SK-N-SH (cell line): ENCODE measurements around the gene MAP7D3. TPM values are rescaled to one million over a fixed set of nuclear protein-coding genes. Genes with fewer than 3 reads are reported as not detected.

ENCODE experiments used
- CTCF ChIA-PET: fragments of 300-600, 350-600 bp; formaldehyde crosslinking; extraction: SDS; loops from one replicate; lab custom pipeline; 2021; lab: Yijun Ruan, JAX
- POLR2A ChIA-PET: fragments of 350-600 bp; sonication (Branson Sonifier 250); formaldehyde crosslinking; extraction: SDS; loops from one replicate; lab custom pipeline; 2020; ENCODE audit warnings: antibody characterized with exemption, inconsistent platforms; lab: Yijun Ruan, JAX
- DNase-seq: peaks from one replicate; pipeline ENCODE4 v3.0.0; 2012
- H2AFZ ChIP-seq: fragments of 200-600 bp; sonication (generic); 2 replicates; pipeline ENCODE4 v1.8.1; 2016; ENCODE audit warnings: antibody characterized with exemption, mild to moderate bottlenecking, low read depth
- H3F3A ChIP-seq: fragments of 200-600 bp; sonication (generic); replicated peaks from 2 replicates; pipeline ENCODE3; 2016; ENCODE audit warnings: antibody characterized with exemption, mild to moderate bottlenecking; ENCODE audit not compliant: insufficient read depth
- H3K27ac ChIP-seq, 2 experiments: fragments of 200-500 bp in 1 of 2; fragments of 200-600 bp in 1 of 2; sonication (Bioruptor generic) in 1 of 2; sonication (generic), shearing (Covaris generic) in 1 of 2; 2 replicates each; pipeline versions ENCODE4 v1.5.1 to v1.6.1; 2014 to 2016; ENCODE audit warnings: low read depth in 2 of 2, inconsistent platforms in 1 of 2, low read length in 1 of 2, mild to moderate bottlenecking in 1 of 2, mixed read lengths in 1 of 2
- H3K27me3 ChIP-seq: fragments of 200-600 bp; sonication (generic), shearing (Covaris generic); 2 replicates; pipeline ENCODE4 v1.6.1; 2016; ENCODE audit warnings: mixed run types; ENCODE audit not compliant: insufficient read depth
- H3K36me3 ChIP-seq, 2 experiments: fragments of 200-500 bp in 1 of 2; fragments of 200-600 bp in 1 of 2; sonication (Bioruptor generic) in 1 of 2; sonication (generic) in 1 of 2; replicated peaks in 1 of 2; 2 replicates each; pipeline versions ENCODE3 to v1.5.1; 2014 to 2016; ENCODE audit warnings: low read length in 1 of 2, mild to moderate bottlenecking in 1 of 2; ENCODE audit not compliant: insufficient read depth in 2 of 2, control insufficient read depth in 1 of 2
- H3K4me1 ChIP-seq, 2 experiments: fragments of 200-500 bp in 1 of 2; fragments of 200-600 bp in 1 of 2; sonication (Bioruptor generic) in 1 of 2; sonication (generic), shearing (Covaris generic) in 1 of 2; 2 replicates each; pipeline versions ENCODE4 v1.5.1 to v1.6.1; 2014 to 2016; ENCODE audit warnings: low read depth in 1 of 2, low read length in 1 of 2, mixed run types in 1 of 2; ENCODE audit not compliant: insufficient read depth in 2 of 2, control insufficient read depth in 1 of 2
- H3K4me2 ChIP-seq: fragments of 200-600 bp; sonication (generic), shearing (Covaris generic); 2 replicates; pipeline ENCODE4 v1.6.1; 2017; ENCODE audit warnings: mixed run types
- H3K4me3 ChIP-seq, 2 experiments: fragments of 200-500 bp in 1 of 2; fragments of 200-600 bp in 1 of 2; sonication (Bioruptor generic) in 1 of 2; sonication (generic), shearing (Covaris generic) in 1 of 2; 2 replicates each; pipeline versions ENCODE4 v1.5.1 to v1.8.1; 2014 to 2016; ENCODE audit warnings: low read depth in 2 of 2, inconsistent platforms in 1 of 2, low read length in 1 of 2, mild to moderate bottlenecking in 1 of 2, mixed read lengths in 1 of 2, moderate library complexity in 1 of 2
- H3K79me2 ChIP-seq: fragments of 200-600 bp; sonication (generic); 2 replicates; pipeline ENCODE4 v1.8.1; 2017; ENCODE audit warnings: mild to moderate bottlenecking; ENCODE audit not compliant: insufficient read depth
- H3K9ac ChIP-seq: fragments of 200-600 bp; sonication (generic); 2 replicates; pipeline ENCODE4 v1.6.1; 2017; ENCODE audit warnings: mixed run types
- H3K9me2 ChIP-seq: fragments of 200-600 bp; sonication (generic); 2 replicates; pipeline ENCODE4 v1.6.1; 2017; ENCODE audit warnings: mixed run types
- H3K9me3 ChIP-seq: fragments of 200-600 bp; sonication (generic); 2 replicates; pipeline ENCODE4 v1.6.1; 2017; ENCODE audit warnings: mixed run types, mild to moderate bottlenecking, moderate library complexity
- H4K20me1 ChIP-seq: fragments of 200-600 bp; sonication (generic); 2 replicates; pipeline ENCODE4 v1.6.1; 2017; ENCODE audit warnings: mild to moderate bottlenecking, mixed run types; ENCODE audit not compliant: insufficient read depth
- CHD2 ChIP-seq: fragments of 150-350 bp; IDR thresholded peaks from 2 replicates; pipeline ENCODE4 v1.6.1; 2018; ENCODE audit warnings: low read length; ENCODE audit not compliant: partially characterized antibody
- CTCF ChIP-seq: fragments of 200-600 bp; sonication (generic); IDR thresholded peaks from 2 replicates; pipeline ENCODE4 v1.6.1; 2017; ENCODE audit warnings: antibody characterized with exemption, mild to moderate bottlenecking, moderate library complexity
- ELF1 ChIP-seq: IDR thresholded peaks from 2 replicates; pipeline ENCODE4 v1.4.0; 2012
- EP300 ChIP-seq, 2 experiments: IDR thresholded peaks; 2 replicates each; pipeline versions ENCODE4 v1.4.0 to v1.6.1; 2012; ENCODE audit warnings: borderline replicate concordance in 1 of 2, low read depth in 1 of 2, low read length in 1 of 2
- FOSL2 ChIP-seq: IDR thresholded peaks from 2 replicates; pipeline ENCODE4 v1.4.0; 2012; ENCODE audit warnings: low read depth, mild to moderate bottlenecking, moderate library complexity, borderline replicate concordance
- FOXJ3 ChIP-seq: sonication (generic); formaldehyde crosslinking; IDR thresholded peaks from 2 replicates; pipeline ENCODE4 v1.5.1; 2020; ENCODE audit warnings: mild to moderate bottlenecking, missing genetic modification reagents
- GATA2 ChIP-seq: sonication (generic); formaldehyde crosslinking; IDR thresholded peaks from 2 replicates; pipeline ENCODE4 v1.5.0; 2020; ENCODE audit warnings: mild to moderate bottlenecking, missing genetic modification reagents
- NFIC ChIP-seq: IDR thresholded peaks from 2 replicates; pipeline ENCODE4 v1.4.0; 2012; ENCODE audit warnings: borderline replicate concordance
- RAD21 ChIP-seq: IDR thresholded peaks from 2 replicates; pipeline ENCODE4 v1.6.1; 2012; ENCODE audit warnings: mild to moderate bottlenecking, low read length
- REST ChIP-seq: IDR thresholded peaks from 2 replicates; pipeline ENCODE4 v1.6.1; 2012; ENCODE audit warnings: mild to moderate bottlenecking, low read depth, low read length, moderate library complexity
- RXRA ChIP-seq: IDR thresholded peaks from 2 replicates; pipeline ENCODE4 v1.4.0; 2012; ENCODE audit warnings: low read depth, mild to moderate bottlenecking, borderline replicate concordance
- SIN3A ChIP-seq: IDR thresholded peaks from 2 replicates; pipeline ENCODE4 v1.6.1; 2012; ENCODE audit warnings: low read depth, mild to moderate bottlenecking, low read length, moderate library complexity, borderline replicate concordance
- SMC3 ChIP-seq: IDR thresholded peaks from 2 replicates; pipeline ENCODE4 v1.6.1; 2012; ENCODE audit warnings: low read depth, low read length, improper control_type of control experiment
- TAF1 ChIP-seq: IDR thresholded peaks from 2 replicates; pipeline ENCODE4 v1.6.1; 2012; ENCODE audit warnings: low read depth, mild to moderate bottlenecking, low read length, moderate library complexity, borderline replicate concordance
- TCF12 ChIP-seq: IDR thresholded peaks from 2 replicates; pipeline ENCODE4 v1.4.0; 2012
- TEAD4 ChIP-seq: IDR thresholded peaks from 2 replicates; pipeline ENCODE4 v1.4.0; 2012; ENCODE audit warnings: mild to moderate bottlenecking, borderline replicate concordance; ENCODE audit not compliant: insufficient read depth
- USF1 ChIP-seq: IDR thresholded peaks from 2 replicates; pipeline ENCODE4 v1.4.0; 2012; ENCODE audit warnings: low read depth, borderline replicate concordance
- USF2 ChIP-seq: fragments of 150-350 bp; IDR thresholded peaks from 2 replicates; pipeline ENCODE4 v1.6.1; 2017; ENCODE audit warnings: antibody characterized with exemption, low read length, low read depth, borderline replicate concordance
- WGBS: methylation state at CpG from one replicate; pipeline ENCODE4 v1.1.6; 2017; ENCODE audit warnings: low lambda C conversion rate; 5-methylcytosine and 5-hydroxymethylcytosine counted together
- polyA plus RNA-seq, 3 experiments: library from polyadenylated mRNA; depleted of rRNA; stranded (reverse); fragments of >200 nt; gene quantifications; 2 replicates each; pipeline ENCODE4 v1.2.3, GENCODE V29; 2012

Gene MAP7D3
- polyA plus RNA-seq, 1 of the 3 experiments (the other 2 are of a cell fraction): 5.8 TPM

- no peaks in the 10 kb centered on the region for H3K79me2 ChIP-seq
- POLR2A ChIA-PET: no interaction called here
- WGBS: 65% methylated on average over 1 of the region's 1 CpG
- no peak overlapping the region for H2AFZ ChIP-seq
- no peak for DNase-seq
- 0 out of 4 replicates have a peak, but pooled peaks cover 0 to 4% of the 10 kb centered on the region in 2 experiments for H3K4me1 ChIP-seq
- TF ChIP-seq TEAD4: no peak
- TF ChIP-seq USF2: no peak
- no peak for TF ChIP-seq TCF12
- TF ChIP-seq FOSL2: no peak
- TF ChIP-seq CTCF: no peak
- no peak for TF ChIP-seq SMC3
- TF ChIP-seq FOXJ3: no peak
- no peak for TF ChIP-seq ELF1
- TF ChIP-seq NFIC: no peak
- H3K27me3 ChIP-seq: no peaks in the 10 kb centered on the region; the same call in 1 of the 2 replicates
- no peaks in the 10 kb centered on the region for H4K20me1 ChIP-seq
- H3K9me3 ChIP-seq: no peaks in the 10 kb centered on the region
- H3K4me2 ChIP-seq: no peak overlapping the region
- CTCF ChIA-PET: no interaction called here
- no peaks in the 10 kb centered on the region for H3F3A ChIP-seq
- H3K9ac ChIP-seq: no peak overlapping the region
- no peaks in the 10 kb centered on the region for H3K36me3 ChIP-seq
- H3K4me3 ChIP-seq: no peak overlapping the region
- H3K9me2 ChIP-seq: no peaks in the 10 kb centered on the region
- H3K27ac ChIP-seq: no peak overlapping the region
These were observed 7.8 kb upstream of the MAP7D3 start for GRCh38 chrX:136258951-136259350.

- ChIA-PET POLR2A (no interaction called here), CTCF (interaction anchor here (3.4 kb wide), 1 partner anchor 12 kb away, joined by 18 read pairs; no protein-coding TSS in a partner anchor)
- Histone ChIP-seq H3K27ac (no peak overlapping the region), H3K79me2 (no peaks in the 10 kb centered on the region), H3K4me2 (no peak overlapping the region), H3K36me3 (no peaks in the 10 kb centered on the region), H3K27me3 (no peaks in the 10 kb centered on the region; the same call in 1 of the 2 replicates), H4K20me1 (no peaks in the 10 kb centered on the region), H3K9me2 (no peaks in the 10 kb centered on the region), H3K4me1 (peaks cover 0 to 4% of the 10 kb centered on the region in 2 experiments; a peak in 1 of 4 replicates), H3K9me3 (no peaks in the 10 kb centered on the region), H3K9ac (no peak overlapping the region), H3K4me3 (no peak overlapping the region), H2AFZ (no peak overlapping the region), H3F3A (no peaks in the 10 kb centered on the region)
- TF ChIP-seq RXRA (no peak), GATA2 (CRISPR knock-in tag) (no peak), FOXJ3 (no peak), NFIC (no peak), CHD2 (no peak), RAD21 (no peak), REST (no peak), USF1 (no peak), SIN3A (no peak), EP300 (IDR thresholded peaks at IDR 0.05; ENCODE audit: borderline replicate concordance in 1 of 2, low read depth in 1 of 2, low read length in 1 of 2) (no peak), TCF12 (no peak), TAF1 (no peak)
- DNase-seq: no peak
- WGBS: 40% methylated on average over 7 of the region's 7 CpGs
These were observed 4.8 kb upstream of the MAP7D3 start for GRCh38 chrX:136256026-136256425.
